Stomach (tissue), 9 donors: Measurements from ENCODE around the gene GRAMD2B. TPM values are rescaled to one million over a fixed set of nuclear protein-coding genes. Genes with fewer than 3 reads are reported as not detected.

ENCODE experiments used
- DNase-seq, 2 donors: peaks; one replicate each; pipeline versions ENCODE4 v3.0.0 to v3.0.0-alpha.2; 2013 to 2019
- H3K27ac ChIP-seq, 5 donors: fragments of 200-600 bp in 4 of 5; sonication (generic) in 4 of 5; one replicate each; pipeline ENCODE4 v1.5.1; 2013 to 2019; ENCODE audit warnings: mild to moderate bottlenecking in 1 of 5, moderate library complexity in 1 of 5
- H3K27me3 ChIP-seq, 3 donors: fragments of 200-600 bp; sonication (generic); one replicate each; pipeline ENCODE4 v1.5.1; 2017 to 2019; ENCODE audit warnings: mixed run types in 1 of 3
- H3K36me3 ChIP-seq, 4 donors: fragments of 200-600 bp; sonication (generic); 1 replicate in 3 of 4; 2 replicates in 1 of 4; pipeline ENCODE4 v1.5.1; 2016 to 2019
- H3K4me1 ChIP-seq, 4 donors: fragments of 200-600 bp; sonication (generic); one replicate each; pipeline ENCODE4 v1.5.1; 2016 to 2019
- H3K4me3 ChIP-seq, 4 donors: fragments of 200-600 bp; sonication (generic) in 3 of 4; one replicate each; pipeline ENCODE4 v1.5.1; 2016 to 2019; ENCODE audit warnings: mild to moderate bottlenecking in 1 of 4
- H3K9me3 ChIP-seq, 4 donors: fragments of 200-600 bp; sonication (generic); one replicate each; pipeline ENCODE4 v1.5.1; 2016 to 2019
- EP300 ChIP-seq: sonication (generic); formaldehyde crosslinking; IDR thresholded peaks from one replicate; pipeline ENCODE4 v1.6.1; 2017; ENCODE audit warnings: antibody characterized with exemption
- POLR2A ChIP-seq, 4 donors: fragments of 450-650 bp; IDR thresholded peaks; one replicate each; pipeline ENCODE4 v1.6.1; 2016; ENCODE audit warnings: antibody characterized with exemption in 4 of 4, control low read depth in 2 of 4, mild to moderate bottlenecking in 1 of 4, moderate library complexity in 1 of 4
- POLR2AphosphoS5 ChIP-seq, 3 donors: sonication (generic); formaldehyde crosslinking; IDR thresholded peaks; one replicate each; pipeline ENCODE4 v1.6.1; 2016; ENCODE audit warnings: antibody characterized with exemption in 3 of 3
- WGBS, 5 donors: extraction: QIAGEN DNeasy Blood & Tissue Kit in 3 of 5; methylation state at CpG; one replicate each; pipeline versions ENCODE4 v1.1.5 to v1.1.7; 2013 to 2018; 5-methylcytosine and 5-hydroxymethylcytosine counted together
- intact Hi-C: fragments of 100-400 bp; cut with DNase I; formaldehyde crosslinking; loops from one replicate; pipeline ENCODE4 v1.15.1; 2023; ENCODE audit warnings: low total_unique reads
- polyA plus RNA-seq, 3 donors: library from polyadenylated mRNA; stranded (reverse); fragments of 200-250 nt; gene quantifications; one replicate each; pipeline ENCODE4 v1.2.3, GENCODE V29; 2013
- total RNA-seq, 5 donors: library from RNA; depleted of rRNA; stranded (reverse); fragments of >200 nt; gene quantifications; one replicate each; pipeline versions ENCODE4 v1.1.0 to v1.2.3, GENCODE V29; 2014 to 2016
- TF ChIP-seq, protein P1 (sequence below), 7 experiments: fragments of 450-650 bp in 4 of 7; fragments of 200-600 bp in 3 of 7; sonication (generic) in 3 of 7; IDR thresholded peaks; one replicate each; pipeline ENCODE4 v1.5.1; 2016 to 2019; ENCODE audit warnings: antibody characterized with exemption in 7 of 7, control low read depth in 2 of 7, mild to moderate bottlenecking in 1 of 7
- donor health status: healthy with polysubstance abuse.
- donor health status: Bipolar disorder and iron deficiency.
- donor health status: healthy.

The GRAMD2B gene
- total and polyA plus RNA-seq, 8 donors: 5.7 to 69.6 (median 23.7) TPM

DNA sequence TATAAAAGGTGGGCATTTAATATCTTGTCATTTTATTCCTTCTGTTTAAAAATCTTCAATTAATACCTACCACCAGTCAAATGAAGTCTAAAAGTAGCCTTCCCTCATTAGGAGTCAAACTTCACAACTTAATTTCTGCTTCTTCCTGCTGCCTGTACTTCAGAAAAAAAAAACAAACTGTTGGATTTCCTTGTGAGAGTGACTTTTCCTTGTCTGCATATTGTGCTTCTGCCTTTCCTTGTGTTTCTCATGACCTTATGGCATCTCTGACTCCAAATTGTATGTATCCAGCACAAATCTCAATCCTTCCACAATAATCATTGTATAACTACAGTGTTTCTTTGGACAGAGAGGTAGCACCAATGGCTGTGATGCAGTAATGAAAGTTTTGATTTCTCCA, 32.1 kb downstream of the GRAMD2B start:
- Histone ChIP-seq H3K27ac (no peak overlapping the region), H3K36me3 (peaks cover 0 to 9% (median 2%) of the 10 kb centered on the region in 4 donors), H3K27me3 (no peaks in the 10 kb centered on the region), H3K4me1 (peaks cover 0 to 18% (median 7%) of the 10 kb centered on the region in 4 donors), H3K4me3 (no peak overlapping the region), H3K9me3 (no peaks in the 10 kb centered on the region)
- TF ChIP-seq EP300: no peak
- TF ChIP-seq, protein P1, sequence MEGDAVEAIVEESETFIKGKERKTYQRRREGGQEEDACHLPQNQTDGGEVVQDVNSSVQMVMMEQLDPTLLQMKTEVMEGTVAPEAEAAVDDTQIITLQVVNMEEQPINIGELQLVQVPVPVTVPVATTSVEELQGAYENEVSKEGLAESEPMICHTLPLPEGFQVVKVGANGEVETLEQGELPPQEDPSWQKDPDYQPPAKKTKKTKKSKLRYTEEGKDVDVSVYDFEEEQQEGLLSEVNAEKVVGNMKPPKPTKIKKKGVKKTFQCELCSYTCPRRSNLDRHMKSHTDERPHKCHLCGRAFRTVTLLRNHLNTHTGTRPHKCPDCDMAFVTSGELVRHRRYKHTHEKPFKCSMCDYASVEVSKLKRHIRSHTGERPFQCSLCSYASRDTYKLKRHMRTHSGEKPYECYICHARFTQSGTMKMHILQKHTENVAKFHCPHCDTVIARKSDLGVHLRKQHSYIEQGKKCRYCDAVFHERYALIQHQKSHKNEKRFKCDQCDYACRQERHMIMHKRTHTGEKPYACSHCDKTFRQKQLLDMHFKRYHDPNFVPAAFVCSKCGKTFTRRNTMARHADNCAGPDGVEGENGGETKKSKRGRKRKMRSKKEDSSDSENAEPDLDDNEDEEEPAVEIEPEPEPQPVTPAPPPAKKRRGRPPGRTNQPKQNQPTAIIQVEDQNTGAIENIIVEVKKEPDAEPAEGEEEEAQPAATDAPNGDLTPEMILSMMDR (IDR thresholded peaks at IDR 0.05): no peak
- no peak for TF ChIP-seq POLR2AphosphoS5 (IDR thresholded peaks at IDR 0.05)
- TF ChIP-seq POLR2A (IDR thresholded peaks at IDR 0.05): no peak
- intact Hi-C loops: no loop called here
- no peak for DNase-seq

GRCh38 chr5:126455728-126456127, 32.5 kb downstream of the GRAMD2B start:
- no peak overlapping the region for H3K4me3 ChIP-seq
- peaks cover 0 to 14% (median 6%) of the 10 kb centered on the region in 4 donors for H3K4me1 ChIP-seq
- TF ChIP-seq EP300 (no peak), POLR2A (IDR thresholded peaks at IDR 0.05) (no peak), POLR2AphosphoS5 (IDR thresholded peaks at IDR 0.05) (no peak)
- TF ChIP-seq, protein P1 (IDR thresholded peaks at IDR 0.05): no peak
- H3K27me3 ChIP-seq: no peaks in the 10 kb centered on the region
- 83 to 97% (median 88%) methylated on average over 1 of the region's 1 CpG for WGBS, 5 donors
- no peak overlapping the region for H3K27ac ChIP-seq
- intact Hi-C loops: no loop called here
- no peaks in the 10 kb centered on the region for H3K9me3 ChIP-seq
- H3K36me3 ChIP-seq: peaks cover 0 to 9% (median 2%) of the 10 kb centered on the region in 4 donors
- DNase-seq: no peak

- TF ChIP-seq POLR2A (IDR thresholded peaks at IDR 0.05) (no peak), POLR2AphosphoS5 (IDR thresholded peaks at IDR 0.05) (no peak), EP300 (no peak)
- TF ChIP-seq, protein P1 (IDR thresholded peaks at IDR 0.05): no peak
- intact Hi-C loops: no loop called here
- Histone ChIP-seq H3K9me3 (no peaks in the 10 kb centered on the region), H3K36me3 (peaks cover 0 to 9% (median 2%) of the 10 kb centered on the region in 4 donors), H3K27ac (no peak overlapping the region), H3K4me3 (no peak overlapping the region), H3K4me1 (peaks cover 0 to 11% (median 4%) of the 10 kb centered on the region in 4 donors), H3K27me3 (no peaks in the 10 kb centered on the region)
- DNase-seq: no peak
- WGBS, 5 donors: 74 to 94% (median 78%) methylated on average over 6 of the region's 6 CpGs
These were observed 33.1 kb downstream of the GRAMD2B start for GRCh38 chr5:126456217-126456820.

GRCh38 chr5:126460459-126460858, 37.2 kb downstream of the GRAMD2B start:
- no peak for DNase-seq
- intact Hi-C loops: no loop called here
- TF ChIP-seq POLR2A (IDR thresholded peaks at IDR 0.05) (no peak), POLR2AphosphoS5 (IDR thresholded peaks at IDR 0.05) (no peak), EP300 (no peak)
- Histone ChIP-seq H3K9me3 (no peaks in the 10 kb centered on the region), H3K4me3 (no peak overlapping the region), H3K27me3 (no peaks in the 10 kb centered on the region), H3K27ac (no peak overlapping the region), H3K4me1 (peaks cover 0 to 23% (median 13%) of the 10 kb centered on the region in 4 donors), H3K36me3 (peaks cover 0 to 6% (median 3%) of the 10 kb centered on the region in 4 donors)
- WGBS, 5 donors: 84 to 93% (median 90%) methylated on average over 4 of the region's 4 CpGs

- no peaks in the 10 kb centered on the region for H3K9me3 ChIP-seq
- H3K27ac ChIP-seq: no peak overlapping the region
- TF ChIP-seq POLR2AphosphoS5 (IDR thresholded peaks at IDR 0.05): no peak
- TF ChIP-seq, protein P1 (IDR thresholded peaks at IDR 0.05): no peak
- TF ChIP-seq EP300: no peak
- TF ChIP-seq POLR2A (IDR thresholded peaks at IDR 0.05): no peak
- no peak for DNase-seq
- peaks cover 0 to 22% (median 13%) of the 10 kb centered on the region in 4 donors for H3K4me1 ChIP-seq
- intact Hi-C loops: no loop called here
- 72 to 100% (median 92%) methylated on average over 1 of the region's 1 CpG for WGBS, 5 donors
- H3K27me3 ChIP-seq: no peaks in the 10 kb centered on the region
- no peak overlapping the region for H3K4me3 ChIP-seq
- H3K36me3 ChIP-seq: peaks cover 0 to 11% (median 8%) of the 10 kb centered on the region in 4 donors
These were observed 37.8 kb downstream of the GRAMD2B start for GRCh38 chr5:126460977-126461376.
